GM19193 (cell line): ENCODE data around the gene POLR3E.

Experiments used
- POLR2A ChIP-seq: IDR thresholded peaks from 4 replicates; pipeline ENCODE4 v1.6.1; 2011; ENCODE audit not compliant: insufficient read depth, insufficient read length; ENCODE audit errors: extremely low read depth

Gene POLR3E

DNA sequence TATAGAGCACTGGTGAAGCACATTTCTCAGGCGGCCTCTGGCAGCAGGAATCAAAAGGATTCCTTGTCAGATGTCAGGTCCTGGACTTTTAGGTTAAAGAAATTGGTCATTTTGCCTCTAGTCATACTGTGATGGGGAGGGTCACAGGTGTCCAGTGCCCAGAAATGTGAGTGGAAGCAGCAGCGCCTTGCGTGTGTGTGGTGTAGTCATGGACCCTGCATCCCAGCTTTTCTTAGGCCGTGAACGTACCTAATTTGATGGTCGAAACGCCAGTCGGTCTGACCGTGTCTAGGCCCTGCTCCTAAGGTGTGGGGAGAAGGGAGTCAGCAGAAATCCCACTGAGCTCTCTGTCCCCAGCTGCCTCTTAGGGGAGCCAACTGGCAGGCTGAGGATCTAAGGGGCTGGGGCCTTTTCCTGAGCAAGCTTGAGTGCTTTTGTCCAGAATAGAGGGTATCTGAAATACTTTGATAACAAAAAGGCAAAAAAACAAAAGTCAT is 32.0 kb downstream of the POLR3E start:
- no peak for TF ChIP-seq POLR2A

DNA sequence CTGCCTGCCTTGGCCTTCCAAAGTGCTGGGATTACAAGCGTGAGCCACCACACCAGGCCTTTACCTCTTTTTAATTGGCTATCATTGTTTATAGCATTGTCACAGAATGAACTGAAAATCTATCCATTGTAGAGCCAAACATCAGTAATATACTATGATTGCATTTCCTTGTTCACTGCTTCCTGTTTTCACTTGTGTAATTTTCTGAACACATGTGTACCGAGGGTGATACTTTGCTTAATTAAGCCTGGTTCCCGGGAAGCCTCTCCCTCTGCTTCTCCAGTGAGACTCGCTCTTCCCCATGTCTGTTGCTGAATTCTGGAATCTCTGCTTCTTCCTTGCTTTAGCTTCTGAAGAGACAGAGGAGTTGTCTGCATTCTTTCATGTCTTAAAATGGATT is 33.1 kb downstream of the POLR3E start:
- TF ChIP-seq POLR2A, result no peak

DNA sequence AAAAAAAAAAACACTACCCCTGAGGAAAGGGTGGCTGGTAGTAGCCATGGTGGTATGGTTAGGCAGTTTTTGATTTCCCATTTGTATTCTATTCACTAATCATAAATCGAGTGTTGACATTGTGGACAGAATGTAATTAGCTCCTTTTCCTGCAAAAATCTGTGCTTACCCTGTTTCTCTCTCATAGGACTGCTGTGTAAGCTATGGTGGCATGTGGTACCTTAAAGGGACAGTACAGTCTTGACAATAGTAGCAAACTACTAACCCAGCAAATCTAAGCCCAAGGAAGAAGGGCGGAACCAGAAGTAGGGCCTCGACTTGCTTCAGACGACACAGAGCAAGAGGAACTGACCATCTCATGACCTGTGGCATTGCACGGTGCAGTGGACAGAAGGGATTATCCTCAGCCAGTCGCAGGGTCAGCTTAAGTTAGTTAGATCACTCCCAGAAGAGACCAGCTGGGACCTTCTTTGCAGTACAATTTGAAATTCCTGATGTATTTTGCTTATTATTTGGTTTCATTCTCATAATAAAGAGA is 36.3 kb downstream of the POLR3E start:
- no peak for TF ChIP-seq POLR2A

DNA sequence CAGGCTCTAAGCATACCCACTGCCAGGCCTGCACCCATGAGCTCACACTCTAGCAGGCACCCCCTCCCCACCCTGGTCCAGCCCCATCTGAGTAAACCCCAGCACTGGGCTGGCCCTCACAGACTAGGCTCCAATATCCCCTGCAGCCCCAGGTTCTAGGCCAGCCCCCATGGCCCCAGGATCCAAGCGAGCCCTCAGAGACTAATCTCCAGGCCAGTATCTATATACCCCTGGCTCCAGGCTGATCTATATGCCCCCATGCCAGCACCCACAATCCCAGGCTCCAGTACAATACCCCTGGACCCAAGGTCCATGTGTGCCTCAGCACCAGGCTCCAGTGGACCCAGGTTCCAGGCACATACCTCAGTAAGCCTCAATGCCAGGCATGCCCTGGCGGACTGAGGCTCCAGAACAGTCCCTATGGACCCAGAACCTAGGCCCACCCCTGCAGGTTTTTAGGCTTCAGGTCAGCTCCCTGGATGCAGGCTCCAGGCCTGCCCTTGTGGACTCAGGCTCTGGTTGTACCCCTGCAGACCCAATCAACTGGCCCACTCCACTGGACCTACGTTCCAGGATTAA is 38.5 kb downstream of the POLR3E start:
- TF ChIP-seq POLR2A, result no peak

DNA sequence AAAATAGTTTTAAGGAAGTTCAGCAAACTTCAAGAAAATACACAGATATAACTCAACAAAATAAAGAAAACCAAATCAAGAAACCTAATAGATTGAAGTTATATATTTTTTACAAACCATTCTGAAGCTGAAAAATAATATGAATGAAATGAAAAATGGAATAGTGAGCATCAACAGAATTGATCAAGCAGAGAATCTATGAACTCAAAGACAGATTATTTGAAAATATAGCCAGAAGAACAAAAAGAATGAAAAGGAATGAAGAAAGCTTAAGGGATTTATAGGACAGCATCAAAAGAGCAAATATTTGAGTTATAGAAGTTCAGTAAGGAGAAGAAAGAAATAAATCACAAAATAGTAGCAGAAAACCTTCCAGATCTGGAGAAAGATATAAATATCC is 39.4 kb downstream of the POLR3E start:
- TF ChIP-seq POLR2A, result no peak

DNA sequence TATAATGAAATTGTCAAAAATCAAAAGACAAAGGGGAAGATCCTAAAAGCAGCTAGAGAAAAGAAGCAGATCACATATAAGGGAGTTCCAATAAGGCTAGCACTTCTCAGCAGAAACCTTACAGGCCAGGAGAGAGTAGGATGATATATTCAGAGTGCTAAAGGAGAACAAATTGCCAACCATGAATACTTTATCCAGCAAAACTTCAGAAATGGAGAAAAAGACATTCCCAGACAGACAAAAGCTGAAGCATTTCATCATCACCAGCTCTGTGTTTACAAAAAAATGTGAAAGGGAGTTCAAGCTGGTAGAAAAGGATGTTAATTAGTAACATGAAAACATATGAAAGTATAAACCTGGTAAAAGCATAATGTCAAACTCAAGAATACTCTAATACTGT is 39.8 kb downstream of the POLR3E start:
- TF ChIP-seq POLR2A, result no peak

DNA sequence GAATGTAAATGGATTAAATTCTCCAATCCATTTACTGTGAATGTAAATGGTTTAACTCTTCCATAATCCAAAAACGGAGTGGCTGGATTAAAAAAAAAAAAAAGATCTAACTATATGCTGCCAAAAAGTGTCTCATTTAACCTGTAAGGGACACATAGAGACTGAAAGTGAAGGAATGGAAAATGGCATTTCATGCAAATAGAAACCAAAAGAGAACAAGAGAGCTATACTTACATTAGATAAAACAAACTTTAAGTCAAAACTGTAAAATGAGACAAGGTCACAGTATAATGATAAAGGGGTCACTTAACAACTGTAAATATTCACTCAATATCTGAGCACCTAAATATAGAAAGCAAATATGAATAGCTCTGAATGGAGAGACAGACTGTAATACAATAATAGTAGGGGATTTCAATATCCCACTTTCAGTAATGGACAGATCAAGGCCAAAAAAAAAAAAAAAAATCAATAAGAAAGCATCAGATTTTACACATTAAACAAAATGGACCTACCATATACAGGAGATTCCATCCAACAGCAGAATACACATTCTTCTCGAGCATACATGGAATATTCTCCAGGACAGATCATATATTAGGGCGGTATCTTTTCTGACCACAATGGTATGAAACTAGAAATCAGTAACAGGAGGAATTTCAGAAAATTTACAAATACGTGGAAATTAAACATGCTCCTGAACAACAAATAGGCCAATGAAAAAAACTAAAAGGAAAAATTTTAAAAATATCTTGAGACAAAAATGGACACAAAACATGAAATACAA is 40.8 kb downstream of the POLR3E start:
- TF ChIP-seq POLR2A, result no peak

DNA sequence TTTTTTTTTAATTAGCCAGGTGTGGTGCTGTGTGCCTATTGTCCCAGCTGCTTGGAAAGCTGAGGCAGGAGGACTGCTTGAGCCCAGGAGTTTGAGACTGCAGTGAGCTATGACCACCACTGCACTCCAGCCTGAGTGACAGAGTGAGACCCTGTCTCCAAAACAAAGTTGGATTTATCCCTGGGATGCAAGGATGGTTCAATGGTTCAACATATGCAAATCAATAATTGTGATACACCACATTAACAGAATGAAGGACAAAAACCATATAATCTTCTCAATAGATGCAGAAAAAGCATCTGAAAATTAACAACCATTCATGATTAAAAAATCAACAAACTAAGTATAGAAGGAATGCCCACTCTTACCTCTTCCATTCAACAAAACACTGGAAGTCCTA is 43.7 kb downstream of the POLR3E start:
- TF ChIP-seq POLR2A, result no peak

DNA sequence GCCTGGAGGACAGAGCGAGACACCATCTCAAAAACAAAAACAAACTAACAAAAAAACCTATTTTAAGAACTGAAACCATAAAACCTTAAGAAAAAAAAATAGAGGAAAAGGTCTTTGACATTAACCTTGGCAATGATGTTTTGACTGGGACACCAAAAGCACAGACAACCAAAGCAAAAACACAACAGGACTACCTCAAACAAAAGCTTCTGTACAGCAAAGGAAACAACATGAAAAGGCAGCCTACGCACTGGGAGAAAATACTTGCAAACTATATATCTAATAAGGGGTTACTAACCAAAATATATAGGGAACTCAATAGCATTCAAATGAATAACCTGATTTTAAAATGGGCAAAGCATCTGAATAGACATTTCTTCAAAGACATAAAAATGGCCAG is 44.9 kb downstream of the POLR3E start:
- no peak for TF ChIP-seq POLR2A

DNA sequence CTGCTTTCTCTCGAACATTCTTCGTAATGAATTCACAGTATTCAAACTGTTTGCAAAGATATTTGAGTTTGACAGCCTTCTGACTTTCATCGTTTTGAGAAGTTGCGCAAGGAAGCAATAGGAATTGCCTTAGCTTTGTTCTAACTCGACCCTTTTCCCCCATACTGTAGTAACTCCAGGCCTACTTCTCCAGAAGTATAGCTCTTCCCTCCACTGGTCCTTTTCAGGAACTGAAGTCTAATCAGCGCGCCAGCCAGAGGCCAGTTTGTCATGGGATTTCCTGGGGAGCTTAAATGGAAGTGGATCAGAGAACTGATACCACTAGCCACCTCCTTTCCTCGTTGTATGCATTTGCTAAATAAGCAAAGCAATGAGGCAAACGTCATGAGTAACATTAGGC is 49.3 kb downstream of the POLR3E start:
- no peak for TF ChIP-seq POLR2A

DNA sequence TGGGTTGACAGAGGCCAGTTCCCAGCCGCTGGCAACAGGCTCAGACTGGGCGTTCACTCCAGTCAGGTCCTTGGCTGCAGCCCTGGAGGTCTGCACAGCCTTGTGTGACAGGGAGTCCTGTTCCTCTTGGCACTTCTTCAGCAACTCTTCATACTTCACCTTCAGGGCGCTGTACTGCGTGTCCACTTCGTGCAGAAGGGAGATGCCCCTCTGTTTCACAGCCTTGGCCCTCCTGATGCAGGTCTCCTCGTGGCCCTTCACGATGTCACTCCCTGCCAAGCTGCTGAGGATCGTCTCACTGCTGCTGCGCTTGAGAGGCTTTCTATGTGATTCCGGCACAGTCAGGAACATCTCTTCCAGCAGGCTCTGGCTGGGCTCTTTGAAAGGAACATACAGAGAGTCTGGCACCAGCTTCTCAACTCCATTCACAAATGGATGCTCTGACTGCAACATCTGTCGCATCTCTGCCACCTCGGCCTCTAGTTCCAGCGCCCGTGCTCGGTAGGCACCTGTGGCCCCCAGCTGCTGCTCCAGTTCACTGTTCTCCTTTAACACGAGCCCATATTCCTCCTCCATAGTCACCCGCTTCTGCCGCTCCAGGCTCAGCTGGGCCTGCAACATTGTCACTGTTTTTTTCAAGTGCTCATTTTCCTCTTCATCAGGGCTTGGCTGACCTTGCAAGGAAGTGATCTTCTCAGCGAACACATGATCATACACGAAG is 50.1 kb downstream of the POLR3E start:
- no peak for TF ChIP-seq POLR2A

DNA sequence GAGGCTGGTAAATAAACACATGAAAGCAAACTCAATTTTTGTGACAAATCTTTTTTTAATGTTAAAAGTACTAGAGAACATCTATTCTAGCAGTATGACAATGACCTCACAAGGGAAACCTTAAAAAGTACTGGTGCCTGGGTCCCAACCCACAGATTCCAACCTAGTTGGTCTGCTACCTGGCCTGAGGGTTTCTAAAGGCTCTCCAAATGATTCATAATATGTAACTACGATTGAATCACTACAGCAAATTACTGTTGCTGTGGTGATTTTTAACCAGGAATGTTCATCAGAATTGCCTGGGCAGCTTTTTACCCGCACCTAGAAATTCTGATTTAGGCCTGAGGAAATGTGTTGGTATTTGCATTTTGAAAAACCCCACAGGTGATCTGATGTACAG is 51.1 kb downstream of the POLR3E start:
- TF ChIP-seq POLR2A, result no peak

DNA sequence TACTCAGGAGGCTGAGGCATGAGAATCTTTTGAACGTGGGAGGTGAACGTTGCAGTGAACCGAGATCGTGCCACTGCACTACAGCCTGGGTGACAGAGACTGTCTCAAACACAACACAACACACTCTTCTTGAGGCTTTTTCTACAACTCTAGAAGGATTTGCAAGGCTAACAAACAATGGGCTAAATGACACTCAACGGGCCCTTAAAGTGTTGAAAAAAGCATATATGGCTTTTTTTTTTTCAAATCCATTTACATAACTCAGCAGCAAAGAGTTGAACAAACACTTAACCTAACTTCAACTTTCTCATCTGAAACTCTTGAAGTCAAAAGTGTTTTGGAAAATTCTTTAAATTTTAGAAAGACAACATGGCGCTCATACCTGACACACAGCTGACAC is 54.9 kb downstream of the POLR3E start:
- TF ChIP-seq POLR2A, result no peak

DNA sequence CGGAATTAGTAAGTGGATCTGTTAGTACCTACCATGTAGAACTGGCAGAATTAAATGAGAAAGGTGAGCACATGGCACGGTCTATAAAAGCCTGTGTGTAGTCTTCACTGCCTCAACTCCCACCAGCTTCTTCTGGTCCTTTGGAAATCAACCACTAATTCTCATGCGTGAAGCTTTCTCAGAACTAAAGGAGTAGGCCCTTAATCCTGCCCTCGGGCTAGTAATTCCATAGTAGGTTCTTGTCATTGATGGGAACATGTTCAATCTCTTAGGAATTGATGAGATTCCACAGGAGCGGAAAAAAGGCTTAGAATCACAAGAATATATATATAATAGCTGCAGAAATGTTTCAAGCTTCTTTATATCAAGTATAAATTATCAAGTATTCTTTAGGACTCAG is 55.5 kb downstream of the POLR3E start:
- no peak for TF ChIP-seq POLR2A

DNA sequence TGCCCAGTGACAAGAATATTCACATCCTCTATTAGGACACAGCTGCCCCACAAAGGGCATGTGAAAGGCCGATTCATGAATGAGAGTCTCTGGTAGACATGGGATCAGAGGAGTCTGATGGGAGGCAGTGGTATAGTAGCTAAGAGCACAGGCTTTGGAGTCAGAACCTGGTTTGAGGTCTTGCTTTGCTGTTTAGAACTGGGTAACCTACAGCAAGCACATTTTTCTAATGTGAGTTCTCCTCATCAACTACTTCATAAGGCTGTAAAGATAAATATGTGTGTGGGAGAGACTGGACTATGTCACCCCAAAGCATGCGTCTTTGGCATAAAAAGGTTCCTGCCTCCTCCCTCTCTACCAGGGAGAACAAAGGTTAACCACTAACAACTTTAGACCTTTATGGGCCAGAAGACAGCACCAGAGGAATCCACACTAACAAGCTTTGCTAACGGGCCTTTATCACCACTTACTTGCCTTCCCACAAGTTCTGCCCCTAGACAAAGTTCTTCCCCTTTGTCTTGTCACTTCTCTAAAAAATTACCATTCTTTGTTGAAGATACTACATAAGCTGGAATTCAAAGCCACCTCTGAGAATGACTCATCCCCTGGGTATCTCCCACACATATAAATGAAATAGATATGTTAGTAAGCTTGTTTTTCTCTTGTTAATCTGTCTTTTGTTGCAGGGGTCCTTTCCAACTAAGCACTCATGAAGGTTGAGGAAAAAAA is 56.1 kb downstream of the POLR3E start:
- no peak for TF ChIP-seq POLR2A

DNA sequence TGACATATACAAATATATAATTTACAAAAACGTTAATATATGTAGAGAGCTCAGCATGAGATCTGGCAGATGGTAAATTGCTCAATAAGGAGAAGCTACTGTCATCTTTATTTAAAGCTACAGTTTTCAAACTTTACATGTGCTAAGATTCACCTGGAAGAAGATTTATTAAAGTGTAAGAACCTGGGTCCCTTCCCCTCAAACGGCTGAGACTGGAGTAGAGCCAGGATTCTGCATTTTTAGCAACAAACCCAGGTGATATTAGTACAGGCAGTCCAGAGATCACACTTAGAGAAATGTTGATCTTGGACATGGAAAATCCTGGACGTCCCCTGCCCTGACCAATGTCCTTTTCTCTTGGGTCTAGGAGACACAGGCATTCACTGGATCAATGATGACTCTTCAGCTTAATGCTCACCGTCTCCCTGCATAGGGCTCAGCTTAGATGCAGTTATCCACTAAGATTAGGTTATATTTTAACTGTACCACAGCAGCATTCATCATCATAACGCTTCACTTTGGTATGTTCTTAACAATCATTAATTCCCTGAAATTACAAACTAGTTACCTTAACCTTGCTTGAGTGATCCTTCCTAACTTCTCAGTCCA is 56.8 kb downstream of the POLR3E start:
- no peak for TF ChIP-seq POLR2A
